ACC112 (cell line): ENCODE data around the gene MAGT1.

Source experiments
- H2AFZ ChIP-seq: fragments of 200-600 bp; sonication (generic); one replicate; pipeline ENCODE4 v1.6.0; 2017; ENCODE audit warnings: antibody characterized with exemption, low read length; ENCODE audit not compliant: unreplicated experiment
- H3K27ac ChIP-seq: fragments of 200-600 bp; sonication (generic); 2 replicates; pipeline ENCODE4 v1.5.1; 2014; ENCODE audit warnings: low read depth, mild to moderate bottlenecking, antibody characterized with exemption, low read length, moderate library complexity
- H3K27me3 ChIP-seq: fragments of 200-600 bp; sonication (generic); 2 replicates; pipeline ENCODE4 v1.6.1; 2014; ENCODE audit warnings: mild to moderate bottlenecking, antibody characterized with exemption, low read length, moderate library complexity, mixed read lengths; ENCODE audit not compliant: insufficient read depth
- H3K36me3 ChIP-seq: fragments of 200-600 bp; sonication (generic); 2 replicates; pipeline ENCODE4 v1.6.1; 2016; ENCODE audit warnings: mild to moderate bottlenecking, antibody characterized with exemption, low read length, moderate library complexity, mixed read lengths; ENCODE audit not compliant: insufficient read depth
- H3K4me1 ChIP-seq: fragments of 200-600 bp; sonication (generic); one replicate; pipeline ENCODE4 v1.6.1; 2016; ENCODE audit warnings: low read length, mixed read lengths; ENCODE audit not compliant: insufficient read depth, unreplicated experiment, control insufficient read depth
- H3K4me3 ChIP-seq: fragments of 200-600 bp; sonication (generic); 2 replicates; pipeline ENCODE4 v1.5.1; 2014; ENCODE audit warnings: mild to moderate bottlenecking, low read depth, low read length
- H3K79me2 ChIP-seq: fragments of 200-600 bp; sonication (generic); one replicate; pipeline ENCODE4 v1.6.0; 2016; ENCODE audit warnings: low read length; ENCODE audit not compliant: control insufficient read depth, unreplicated experiment, insufficient read depth

The MAGT1 gene

GRCh38 chrX:77779695-77780094, 115.5 kb downstream of the MAGT1 start:
- no peak overlapping the region for H3K27ac ChIP-seq
- no peaks in the 10 kb centered on the region for H3K27me3 ChIP-seq
- no peak overlapping the region for H3K4me3 ChIP-seq
- peaks cover 85% of the 10 kb centered on the region for H3K79me2 ChIP-seq
- no peaks in the 10 kb centered on the region for H3K36me3 ChIP-seq
- H3K4me1 ChIP-seq = peaks cover 4% of the 10 kb centered on the region
- H2AFZ ChIP-seq = no peak overlapping the region

- Histone ChIP-seq H3K4me1 (no peaks in the 10 kb centered on the region), H3K4me3 (no peak overlapping the region), H3K27ac (no peak overlapping the region), H3K27me3 (no peaks in the 10 kb centered on the region), H3K79me2 (peaks cover 81% of the 10 kb centered on the region), H3K36me3 (no peaks in the 10 kb centered on the region), H2AFZ (no peak overlapping the region)
Observed at GRCh38 chrX:77776659-77777058, 118.6 kb downstream of the MAGT1 start.
